Gastrocnemius medialis (tissue), 4 donors: ENCODE measurements around the gene ATP6V0B.

Experiments used
- POLR2A ChIP-seq, 2 donors: fragments of 450-650 bp; IDR thresholded peaks; one replicate each; pipeline ENCODE4 v1.6.1; 2017; ENCODE audit warnings: antibody characterized with exemption in 2 of 2, mild to moderate bottlenecking in 2 of 2, moderate library complexity in 2 of 2
- TF ChIP-seq, protein P1 (sequence below), 5 experiments: fragments of 450-650 bp in 3 of 5; fragments of 200-600 bp in 2 of 5; sonication (generic) in 2 of 5; IDR thresholded peaks in 4 of 5; conservative IDR thresholded peaks in 1 of 5; 1 replicate in 4 of 5; 2 replicates in 1 of 5; pipeline ENCODE4 v1.5.1; 2016 to 2019; ENCODE audit warnings: antibody characterized with exemption in 5 of 5, mild to moderate bottlenecking in 3 of 5, moderate library complexity in 3 of 5

DNA sequence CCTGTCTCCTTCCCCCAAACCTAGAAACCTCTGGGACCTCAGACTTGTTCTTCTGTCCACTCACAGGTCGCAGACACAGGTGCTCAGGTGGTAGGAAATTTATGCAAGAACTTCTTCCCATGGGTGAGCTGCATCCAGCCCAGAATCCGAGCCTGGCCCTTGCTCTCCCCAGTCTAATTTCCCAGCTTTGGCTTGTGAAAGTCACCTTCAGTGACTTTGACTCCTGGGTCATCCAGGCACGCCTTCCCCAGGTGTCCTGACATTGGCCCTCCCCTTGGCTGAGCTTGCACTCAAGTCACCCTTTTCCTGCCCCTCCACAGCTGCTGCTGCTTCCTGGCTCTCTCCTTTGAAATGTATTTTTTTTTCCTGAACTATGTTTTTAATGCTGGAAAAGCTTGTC lies 21.4 kb upstream of the ATP6V0B start:
- TF ChIP-seq, protein P1, sequence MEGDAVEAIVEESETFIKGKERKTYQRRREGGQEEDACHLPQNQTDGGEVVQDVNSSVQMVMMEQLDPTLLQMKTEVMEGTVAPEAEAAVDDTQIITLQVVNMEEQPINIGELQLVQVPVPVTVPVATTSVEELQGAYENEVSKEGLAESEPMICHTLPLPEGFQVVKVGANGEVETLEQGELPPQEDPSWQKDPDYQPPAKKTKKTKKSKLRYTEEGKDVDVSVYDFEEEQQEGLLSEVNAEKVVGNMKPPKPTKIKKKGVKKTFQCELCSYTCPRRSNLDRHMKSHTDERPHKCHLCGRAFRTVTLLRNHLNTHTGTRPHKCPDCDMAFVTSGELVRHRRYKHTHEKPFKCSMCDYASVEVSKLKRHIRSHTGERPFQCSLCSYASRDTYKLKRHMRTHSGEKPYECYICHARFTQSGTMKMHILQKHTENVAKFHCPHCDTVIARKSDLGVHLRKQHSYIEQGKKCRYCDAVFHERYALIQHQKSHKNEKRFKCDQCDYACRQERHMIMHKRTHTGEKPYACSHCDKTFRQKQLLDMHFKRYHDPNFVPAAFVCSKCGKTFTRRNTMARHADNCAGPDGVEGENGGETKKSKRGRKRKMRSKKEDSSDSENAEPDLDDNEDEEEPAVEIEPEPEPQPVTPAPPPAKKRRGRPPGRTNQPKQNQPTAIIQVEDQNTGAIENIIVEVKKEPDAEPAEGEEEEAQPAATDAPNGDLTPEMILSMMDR (IDR thresholded peaks at IDR 0.05 in 4 of 5, conservative IDR thresholded peaks at IDR 0.05 in 1 of 5): no peak
- TF ChIP-seq POLR2A (IDR thresholded peaks at IDR 0.05): no peak
